ENCODE data around the gene PPP1R1A.

GRCh38 chr12:54579696-54580333 lies 8.6 kb downstream of the PPP1R1A start:
- TF ChIP-seq POLR2A (IDR thresholded peaks at IDR 0.05) (no peak), CTCF (IDR thresholded peaks at IDR 0.05 in 8 of 11, conservative IDR thresholded peaks at IDR 0.05 in 3 of 11) (peak; percentile 94 to 100 (median 98))
